DND-41 (cell line): Measurements from ENCODE around the gene SLC12A6.
A peak's percentile ranks its signal among the peaks of the same experiment; 100 is the strongest.
"Not testable (repeated sequence)": the region's sequence is repeated elsewhere in the genome, so short reads cannot be mapped to it uniquely, and the experiment has no call there.

Experiments used
- ATAC-seq: fragments of 200-7000 bp; cut with Tn5 transposase; 3 replicates; pipeline ENCODE4 v1.9.1; 2021; ENCODE audit warnings: low read depth; ENCODE audit not compliant: insufficient read depth
- DNase-seq: peaks from one replicate; pipeline ENCODE4 v3.0.0-alpha.2; 2020
- H2AFZ ChIP-seq: 2 replicates; pipeline ENCODE4 v1.6.0; 2012; ENCODE audit warnings: low read depth, low read length
- H3K27ac ChIP-seq: 2 replicates; pipeline ENCODE4 v1.5.1; 2012; ENCODE audit warnings: low read length, inconsistent platforms
- H3K27me3 ChIP-seq: fragments of 200-600 bp; sonication (generic); 2 replicates; pipeline ENCODE4 v1.6.0; 2012; ENCODE audit warnings: low read length, mild to moderate bottlenecking, inconsistent platforms; ENCODE audit not compliant: insufficient read depth, poor library complexity
- H3K36me3 ChIP-seq: 2 replicates; pipeline ENCODE4 v1.5.1; 2012; ENCODE audit warnings: low read length, inconsistent platforms; ENCODE audit not compliant: insufficient read depth
- H3K4me1 ChIP-seq: 2 replicates; pipeline ENCODE4 v1.5.1; 2012; ENCODE audit warnings: mild to moderate bottlenecking, low read length; ENCODE audit not compliant: insufficient read depth
- H3K4me2 ChIP-seq: 2 replicates; pipeline ENCODE4 v1.6.0; 2012; ENCODE audit warnings: mild to moderate bottlenecking, moderate library complexity, low read length, inconsistent platforms; ENCODE audit not compliant: insufficient read depth
- H3K4me3 ChIP-seq, 2 experiments: fragments of 200-600 bp in 1 of 2; shearing (Covaris generic) in 1 of 2; 2 replicates each; pipeline ENCODE4 v1.5.1; 2012 to 2016; ENCODE audit warnings: inconsistent platforms in 2 of 2, low read length in 2 of 2, mild to moderate bottlenecking in 2 of 2, low read depth in 1 of 2, moderate library complexity in 1 of 2
- H3K79me2 ChIP-seq: 2 replicates; pipeline ENCODE4 v1.6.0; 2012; ENCODE audit warnings: low read length, inconsistent platforms; ENCODE audit not compliant: insufficient read depth
- H3K9ac ChIP-seq: 2 replicates; pipeline ENCODE4 v1.6.0; 2012; ENCODE audit warnings: low read depth, mild to moderate bottlenecking, inconsistent platforms, low read length, moderate library complexity
- H3K9me3 ChIP-seq: 2 replicates; pipeline ENCODE4 v1.5.1; 2012; ENCODE audit warnings: low read length, moderate library complexity, mild to moderate bottlenecking, inconsistent platforms; ENCODE audit not compliant: insufficient read depth, severe bottlenecking
- H4K20me1 ChIP-seq: 2 replicates; pipeline ENCODE4 v1.6.0; 2012; ENCODE audit warnings: low read length; ENCODE audit not compliant: insufficient read depth
- EZH2 ChIP-seq: IDR thresholded peaks from 3 replicates; pipeline ENCODE4 v1.6.1; 2012; ENCODE audit warnings: borderline replicate concordance, low read depth, mild to moderate bottlenecking, moderate library complexity, low read length, inconsistent platforms; ENCODE audit not compliant: severe bottlenecking
- TF ChIP-seq, protein P1 (sequence below): IDR thresholded peaks from 2 replicates; pipeline ENCODE4 v1.5.1; 2012; ENCODE audit warnings: borderline replicate concordance, low read length, moderate library complexity, mild to moderate bottlenecking; ENCODE audit not compliant: poor library complexity, severe bottlenecking; ENCODE audit errors: extremely low read depth

SLC12A6 gene

DNA sequence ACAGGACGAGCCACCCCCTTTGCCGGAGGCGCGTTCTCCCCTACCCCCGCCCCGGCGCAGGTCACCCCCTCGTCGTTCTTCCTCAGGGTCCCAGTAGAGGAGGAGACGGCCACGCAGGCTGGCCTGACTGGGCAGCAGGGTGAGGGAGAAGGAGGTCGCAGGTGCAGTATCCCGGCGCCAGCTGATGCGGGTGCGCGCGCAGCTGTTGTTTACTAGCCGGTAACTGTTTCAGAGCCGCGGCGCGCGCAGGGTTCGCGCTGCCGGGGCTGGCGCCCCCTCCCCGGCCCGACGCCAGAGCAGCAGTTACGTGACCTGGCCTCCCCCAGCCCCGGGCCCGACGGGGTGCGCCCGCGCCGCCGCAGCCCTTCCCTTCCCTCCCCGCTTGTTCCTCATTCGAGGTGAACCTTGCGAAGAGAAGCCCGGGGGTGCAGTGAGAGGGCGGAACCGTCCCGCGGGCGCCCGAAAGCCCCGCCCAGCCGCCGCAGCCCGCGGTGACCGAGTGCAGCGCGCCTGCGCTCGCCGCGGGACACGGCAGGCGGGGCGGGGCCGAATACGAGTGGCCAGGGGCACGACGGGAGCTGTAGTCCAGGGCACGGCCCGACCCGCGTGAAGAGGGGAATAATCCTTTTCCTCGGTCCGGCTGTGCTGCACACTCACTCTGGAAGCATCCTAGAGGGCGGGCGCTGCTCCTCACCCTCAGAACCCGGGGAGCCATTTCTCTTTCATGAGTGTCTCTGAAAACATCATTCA lies at the start of gene SLC12A6:
SLC12A6 (minus strand) TSS at position 225 of the 750 bp plus-strand sequence. CDS start 1,101 bp downstream, outside the sequence.
- peak within 1 kb of the TSS; percentile 80 for H3K9ac ChIP-seq
- peak within 1 kb of the TSS; percentile 92 for H3K27ac ChIP-seq
- H3K36me3 ChIP-seq, result peaks cover 19% of the 10 kb centered on the region
- TF ChIP-seq EZH2, result no peak
- TF ChIP-seq, protein P1, sequence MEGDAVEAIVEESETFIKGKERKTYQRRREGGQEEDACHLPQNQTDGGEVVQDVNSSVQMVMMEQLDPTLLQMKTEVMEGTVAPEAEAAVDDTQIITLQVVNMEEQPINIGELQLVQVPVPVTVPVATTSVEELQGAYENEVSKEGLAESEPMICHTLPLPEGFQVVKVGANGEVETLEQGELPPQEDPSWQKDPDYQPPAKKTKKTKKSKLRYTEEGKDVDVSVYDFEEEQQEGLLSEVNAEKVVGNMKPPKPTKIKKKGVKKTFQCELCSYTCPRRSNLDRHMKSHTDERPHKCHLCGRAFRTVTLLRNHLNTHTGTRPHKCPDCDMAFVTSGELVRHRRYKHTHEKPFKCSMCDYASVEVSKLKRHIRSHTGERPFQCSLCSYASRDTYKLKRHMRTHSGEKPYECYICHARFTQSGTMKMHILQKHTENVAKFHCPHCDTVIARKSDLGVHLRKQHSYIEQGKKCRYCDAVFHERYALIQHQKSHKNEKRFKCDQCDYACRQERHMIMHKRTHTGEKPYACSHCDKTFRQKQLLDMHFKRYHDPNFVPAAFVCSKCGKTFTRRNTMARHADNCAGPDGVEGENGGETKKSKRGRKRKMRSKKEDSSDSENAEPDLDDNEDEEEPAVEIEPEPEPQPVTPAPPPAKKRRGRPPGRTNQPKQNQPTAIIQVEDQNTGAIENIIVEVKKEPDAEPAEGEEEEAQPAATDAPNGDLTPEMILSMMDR, result no peak
- peak; percentile 86 for DNase-seq
- H3K4me3 ChIP-seq, result peak within 1 kb of the TSS; percentile 85 to 97
- no peaks in the 10 kb centered on the region for H3K9me3 ChIP-seq
- no peaks in the 10 kb centered on the region for H4K20me1 ChIP-seq
- peak; percentile 90 for ATAC-seq
- H2AFZ ChIP-seq, result peak within 1 kb of the TSS; percentile 90
- H3K4me2 ChIP-seq, result peak within 1 kb of the TSS; percentile 99
- H3K4me1 ChIP-seq, result peaks cover 57% of the 10 kb centered on the region
- H3K27me3 ChIP-seq, result no peaks in the 10 kb centered on the region
- peaks cover 40% of the 10 kb centered on the region for H3K79me2 ChIP-seq

DNA sequence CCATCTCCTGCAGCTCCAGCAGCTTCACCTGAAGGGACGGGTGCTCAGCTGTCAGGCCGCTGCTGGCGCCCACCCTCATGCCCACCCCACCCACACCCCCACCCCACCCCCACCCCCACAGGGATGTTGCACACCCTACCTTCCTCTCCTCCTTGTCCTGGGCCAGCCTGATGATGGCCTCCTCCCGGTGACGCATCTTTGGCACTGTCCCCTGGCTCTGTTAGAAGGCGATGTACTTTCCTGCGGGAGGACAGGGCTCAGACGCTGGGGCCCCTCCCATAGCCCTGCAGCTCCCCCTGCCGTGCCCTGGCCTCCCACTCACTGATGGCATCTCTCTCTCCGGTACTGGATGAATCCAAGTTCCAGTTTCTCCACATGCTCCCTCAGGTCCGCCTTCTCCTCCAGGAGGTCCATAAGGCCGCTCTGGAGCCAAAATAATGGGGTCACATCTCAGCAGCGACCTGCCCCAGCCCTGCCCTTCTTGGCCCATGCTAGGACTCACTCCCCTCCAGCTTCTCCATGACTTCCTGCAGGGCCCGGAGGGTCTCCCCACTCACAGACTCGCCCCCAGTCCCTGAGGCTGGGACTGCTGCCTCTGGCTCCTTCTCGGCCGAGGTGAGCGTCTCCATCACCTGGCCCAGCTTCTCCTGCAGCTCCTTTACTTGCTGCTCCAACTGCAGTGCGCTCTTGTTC lies 44.4 kb upstream of the SLC12A6 start:
- not testable (repeated sequence) for H2AFZ ChIP-seq, H3K27me3 ChIP-seq, H3K4me1 ChIP-seq, H3K9ac ChIP-seq, H3K9me3 ChIP-seq, DNase-seq, H3K36me3 ChIP-seq, H3K27ac ChIP-seq, H4K20me1 ChIP-seq, H3K79me2 ChIP-seq, H3K4me2 ChIP-seq, H3K4me3 ChIP-seq, ATAC-seq

DNA sequence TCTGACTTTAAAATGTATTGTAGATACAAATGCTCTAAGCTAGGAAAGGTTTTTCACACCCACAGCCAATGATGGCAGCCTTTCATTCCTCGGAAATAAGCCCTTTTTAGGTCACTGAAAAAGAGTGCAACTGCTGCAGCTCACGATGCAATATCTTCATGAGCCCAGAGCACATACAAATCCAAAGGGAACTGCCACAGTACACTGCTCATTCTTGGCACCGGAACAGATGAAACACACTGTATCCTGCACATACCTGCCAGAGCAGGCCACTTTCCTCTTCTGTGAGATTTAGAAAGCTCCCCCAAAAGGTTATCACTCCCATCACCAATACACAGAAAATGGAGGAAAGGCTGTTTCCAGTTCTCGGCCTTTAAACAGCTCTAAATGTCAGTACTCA lies 42.9 kb upstream of the SLC12A6 start:
- H3K9ac ChIP-seq, H3K27me3 ChIP-seq, H3K4me3 ChIP-seq, H3K27ac ChIP-seq, H2AFZ ChIP-seq, H3K36me3 ChIP-seq, H3K4me1 ChIP-seq, H3K79me2 ChIP-seq, H3K4me2 ChIP-seq, ATAC-seq, DNase-seq, H4K20me1 ChIP-seq, H3K9me3 ChIP-seq: not testable (repeated sequence)

DNA sequence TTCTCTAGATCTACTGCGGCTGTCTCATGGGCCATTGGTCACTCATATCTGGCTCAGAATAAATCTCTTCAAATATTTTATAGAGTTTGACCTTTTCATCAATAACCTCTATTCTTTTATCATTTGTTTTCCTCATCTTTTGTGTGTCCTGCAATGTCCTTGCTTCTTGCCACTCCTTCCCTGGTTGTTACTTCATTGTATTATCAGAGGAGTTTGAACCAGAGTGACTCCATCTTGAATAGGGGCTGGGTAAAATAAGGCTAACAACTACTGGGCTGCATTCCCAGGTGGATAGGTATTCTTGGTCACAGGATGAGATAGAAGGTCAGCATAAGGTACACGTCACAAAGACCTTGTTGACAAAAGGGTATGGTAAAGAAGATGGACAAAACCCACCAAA lies 39.3 kb upstream of the SLC12A6 start:
- H3K79me2 ChIP-seq, result no peaks in the 10 kb centered on the region
- H3K9ac ChIP-seq, result no peak overlapping the region
- ATAC-seq (no peak), DNase-seq (no peak)
- no peaks in the 10 kb centered on the region for H4K20me1 ChIP-seq
- no peak overlapping the region for H3K4me2 ChIP-seq
- no peaks in the 10 kb centered on the region for H3K27me3 ChIP-seq
- no peaks in the 10 kb centered on the region for H3K4me1 ChIP-seq
- no peak overlapping the region for H3K4me3 ChIP-seq
- TF ChIP-seq, protein P1, result no peak
- no peak for TF ChIP-seq EZH2
- no peak overlapping the region for H3K27ac ChIP-seq
- no peaks in the 10 kb centered on the region for H3K36me3 ChIP-seq
- no peak overlapping the region for H2AFZ ChIP-seq
- H3K9me3 ChIP-seq, result no peaks in the 10 kb centered on the region

DNA sequence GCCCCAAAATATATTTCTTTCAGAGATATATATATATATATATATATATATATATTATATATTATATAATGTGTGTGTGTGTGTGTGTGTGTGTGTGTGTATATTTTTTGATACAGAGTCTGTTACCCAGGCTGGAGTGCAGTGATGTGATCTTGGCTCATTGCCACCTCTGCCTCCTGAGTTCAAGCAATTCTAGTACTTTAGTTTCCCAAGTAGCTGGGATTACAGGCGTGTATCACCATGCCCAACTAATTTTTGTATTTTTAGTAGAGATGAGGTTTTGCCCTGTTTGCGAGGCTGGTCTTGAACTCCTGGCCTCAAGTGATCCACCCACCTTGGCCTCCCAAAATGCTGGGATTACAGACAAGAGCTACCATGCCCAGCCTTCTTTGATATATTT lies 38.0 kb upstream of the SLC12A6 start:
- not testable (repeated sequence) for H3K27me3 ChIP-seq, H3K9me3 ChIP-seq, H3K4me3 ChIP-seq, H3K4me1 ChIP-seq, H3K36me3 ChIP-seq, H4K20me1 ChIP-seq, DNase-seq, ATAC-seq, H2AFZ ChIP-seq, H3K79me2 ChIP-seq, H3K9ac ChIP-seq, H3K4me2 ChIP-seq, H3K27ac ChIP-seq
